HEK293T (cell line): ENCODE data around the gene SPIRE1.
"Not testable (repeated sequence)": the region's sequence is repeated elsewhere in the genome, so short reads cannot be mapped to it uniquely, and the experiment has no call there.

Experiments
- CTCF ChIA-PET: fragments of 350-600 bp; formaldehyde crosslinking; extraction: SDS; loops from one replicate; lab custom pipeline; 2021; ENCODE audit warnings: antibody characterized with exemption, inconsistent platforms; lab: Yijun Ruan, JAX
- POLR2A ChIA-PET: fragments of 350-600 bp; formaldehyde crosslinking; extraction: SDS; loops from one replicate; lab custom pipeline; 2020; ENCODE audit warnings: antibody characterized with exemption, inconsistent platforms; lab: Yijun Ruan, JAX
- DNase-seq: peaks from one replicate; pipeline ENCODE4 v3.0.0; 2012; ENCODE audit warnings: mixed read lengths; ENCODE audit errors: extremely low spot score
- ARNT ChIP-seq: fragments of 450-650 bp; IDR thresholded peaks from 2 replicates; pipeline ENCODE4 v1.6.1; 2017; ENCODE audit warnings: mild to moderate bottlenecking
- BHLHE40 ChIP-seq: fragments of 450-650 bp; IDR thresholded peaks from 2 replicates; pipeline ENCODE4 v1.6.1; 2016; ENCODE audit warnings: mild to moderate bottlenecking, moderate library complexity, borderline replicate concordance
- CTBP1 ChIP-seq: fragments of 450-650 bp; IDR thresholded peaks from 2 replicates; pipeline ENCODE4 v1.6.1; 2016; ENCODE audit warnings: borderline replicate concordance
- ELF4 ChIP-seq: fragments of 450-650 bp; IDR thresholded peaks from 2 replicates; pipeline ENCODE4 v1.6.1; 2017; ENCODE audit warnings: antibody characterized with exemption
- FOXA1 ChIP-seq: fragments of 450-650 bp; IDR thresholded peaks from 2 replicates; pipeline ENCODE4 v1.6.1; 2016; ENCODE audit warnings: mild to moderate bottlenecking
- FOXK2 ChIP-seq: fragments of 450-650 bp; IDR thresholded peaks from 2 replicates; pipeline ENCODE4 v1.6.1; 2016; ENCODE audit warnings: mild to moderate bottlenecking
- FOXM1 ChIP-seq: fragments of 450-650 bp; IDR thresholded peaks from 2 replicates; pipeline ENCODE4 v1.6.1; 2017; ENCODE audit warnings: mild to moderate bottlenecking, borderline replicate concordance
- HDGF ChIP-seq: fragments of 450-650 bp; IDR thresholded peaks from 2 replicates; pipeline ENCODE4 v1.6.1; 2017; ENCODE audit warnings: antibody characterized with exemption, borderline replicate concordance
- L3MBTL2 ChIP-seq: fragments of 450-650 bp; conservative IDR thresholded peaks from 2 replicates; pipeline ENCODE4 v1.6.1; 2016; ENCODE audit warnings: mild to moderate bottlenecking
- LEF1 ChIP-seq: fragments of 450-650 bp; IDR thresholded peaks from 2 replicates; pipeline ENCODE4 v1.6.1; 2017; ENCODE audit warnings: mild to moderate bottlenecking, borderline replicate concordance
- NFRKB ChIP-seq: fragments of 450-650 bp; IDR thresholded peaks from 2 replicates; pipeline ENCODE4 v1.6.1; 2016; ENCODE audit warnings: mild to moderate bottlenecking, moderate library complexity
- PKNOX1 ChIP-seq: fragments of 450-650 bp; IDR thresholded peaks from 2 replicates; pipeline ENCODE4 v1.6.1; 2016
- SP1 ChIP-seq: fragments of 450-650 bp; IDR thresholded peaks from 2 replicates; pipeline ENCODE4 v1.6.1; 2017
- SUZ12 ChIP-seq: fragments of 450-650 bp; IDR thresholded peaks from 2 replicates; pipeline ENCODE4 v1.6.1; 2016; ENCODE audit warnings: mild to moderate bottlenecking
- TARDBP ChIP-seq: fragments of 450-650 bp; IDR thresholded peaks from 2 replicates; pipeline ENCODE4 v1.6.1; 2016
- ZNF384 ChIP-seq: fragments of 450-650 bp; IDR thresholded peaks from 2 replicates; pipeline ENCODE4 v1.6.1; 2016

The SPIRE1 gene

GRCh38 chr18:12559319-12559718 lies 98.6 kb downstream of the SPIRE1 start:
- no peak for DNase-seq
- POLR2A ChIA-PET, result no interaction called here
- TF ChIP-seq HDGF, result no peak
- TF ChIP-seq SP1, result no peak
- TF ChIP-seq SUZ12, result no peak
- TF ChIP-seq L3MBTL2, result no peak
- TF ChIP-seq CTBP1, result no peak
- TF ChIP-seq FOXA1, result no peak
- TF ChIP-seq ELF4, result no peak
- TF ChIP-seq FOXK2, result no peak
- no peak for TF ChIP-seq ARNT
- TF ChIP-seq TARDBP, result no peak
- CTCF ChIA-PET, result no interaction called here

DNA sequence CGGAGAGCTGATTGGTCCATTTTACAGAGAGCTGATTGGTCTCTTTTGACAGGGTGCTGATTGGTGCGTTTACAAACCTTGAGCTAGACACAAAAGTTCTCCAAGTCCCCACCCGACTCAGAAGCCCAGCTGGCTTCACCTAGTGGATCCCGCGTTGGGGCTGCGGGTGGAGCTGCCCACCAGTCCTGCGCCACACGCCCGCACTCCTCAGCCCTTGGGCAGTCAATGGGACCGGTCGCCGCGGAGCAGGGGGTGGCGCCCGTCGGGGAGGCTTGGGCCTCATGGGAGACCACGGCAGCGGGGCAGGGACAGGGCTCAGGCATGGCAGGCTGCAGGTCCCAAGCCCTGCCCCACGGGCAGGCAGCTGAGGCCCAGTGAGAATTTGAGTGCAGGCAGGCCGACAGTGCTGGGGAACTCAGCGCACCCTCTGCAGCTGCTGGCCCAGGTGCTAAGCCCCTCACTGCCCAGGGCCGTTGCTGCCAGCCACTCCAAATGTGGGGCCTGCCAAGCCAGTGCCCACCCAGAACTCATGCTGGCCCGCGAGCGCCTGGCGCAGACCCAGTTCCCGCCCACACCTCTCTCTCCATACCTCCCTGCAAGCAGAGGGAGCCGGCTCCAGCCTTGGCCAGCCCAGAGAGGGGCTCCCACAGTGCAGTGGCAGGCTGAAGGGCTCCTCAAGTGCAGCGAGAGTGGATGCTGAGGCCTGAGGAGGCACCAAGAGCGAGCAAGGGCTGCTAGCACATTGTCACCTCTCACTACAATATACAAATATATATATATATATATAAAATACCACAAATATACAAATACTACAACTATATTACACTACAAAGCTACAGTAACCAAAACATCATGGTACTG lies 100.7 kb downstream of the SPIRE1 start:
- CTCF ChIA-PET, result no interaction called here
- no peak for DNase-seq
- no peak for TF ChIP-seq FOXM1
- TF ChIP-seq FOXA1, result no peak
- no peak for TF ChIP-seq ZNF384
- TF ChIP-seq ELF4, result no peak
- TF ChIP-seq LEF1, result no peak
- TF ChIP-seq TARDBP, result no peak
- no peak for TF ChIP-seq PKNOX1
- no peak for TF ChIP-seq BHLHE40
- no peak for TF ChIP-seq FOXK2
- TF ChIP-seq ARNT, result no peak
- no peak for TF ChIP-seq L3MBTL2
- no peak for TF ChIP-seq NFRKB
- TF ChIP-seq CTBP1, result no peak
- POLR2A ChIA-PET, result no interaction called here

DNA sequence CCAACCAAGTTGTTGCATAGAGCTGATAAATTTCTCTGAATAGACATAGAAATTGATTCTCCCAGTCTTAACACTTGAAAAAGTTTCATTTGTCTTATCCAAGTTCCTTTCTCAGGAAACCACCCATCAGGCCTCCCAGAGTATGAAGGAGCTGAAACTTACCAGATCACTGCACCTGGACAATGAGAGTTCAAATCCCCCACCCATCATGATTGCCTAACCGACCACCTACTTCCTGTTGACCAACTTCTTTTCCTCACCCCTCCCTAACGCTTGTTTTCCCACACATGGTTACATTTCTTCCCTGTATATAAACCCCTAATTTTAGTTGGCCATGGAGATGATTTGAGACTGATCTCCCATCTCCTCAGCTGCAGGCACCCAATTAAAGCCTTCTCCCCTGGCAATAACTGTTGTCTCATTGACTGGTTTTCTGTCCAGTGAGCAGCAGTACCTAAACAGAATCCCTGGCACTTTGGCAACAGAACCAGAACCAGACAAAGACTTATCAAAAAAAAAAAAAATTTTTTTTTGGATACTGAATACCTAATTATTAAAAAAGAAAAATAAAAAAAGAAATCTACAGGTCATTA lies 103.0 kb downstream of the SPIRE1 start:
- no peak for DNase-seq
- TF ChIP-seq ELF4 (no peak), L3MBTL2 (no peak), FOXA1 (no peak), SUZ12 (no peak), ZNF384 (no peak), HDGF (no peak), SP1 (no peak), PKNOX1 (no peak), FOXM1 (no peak), ARNT (no peak), TARDBP (no peak), CTBP1 (no peak), NFRKB (no peak)
- CTCF ChIA-PET, result no interaction called here
- POLR2A ChIA-PET, result no interaction called here

- no peak for DNase-seq
- TF ChIP-seq FOXK2 (no peak), FOXM1 (no peak), FOXA1 (no peak)
- CTCF ChIA-PET, result no interaction called here
- POLR2A ChIA-PET, result no interaction called here
Observed at GRCh38 chr18:12552879-12553242, 105.0 kb downstream of the SPIRE1 start.

DNA sequence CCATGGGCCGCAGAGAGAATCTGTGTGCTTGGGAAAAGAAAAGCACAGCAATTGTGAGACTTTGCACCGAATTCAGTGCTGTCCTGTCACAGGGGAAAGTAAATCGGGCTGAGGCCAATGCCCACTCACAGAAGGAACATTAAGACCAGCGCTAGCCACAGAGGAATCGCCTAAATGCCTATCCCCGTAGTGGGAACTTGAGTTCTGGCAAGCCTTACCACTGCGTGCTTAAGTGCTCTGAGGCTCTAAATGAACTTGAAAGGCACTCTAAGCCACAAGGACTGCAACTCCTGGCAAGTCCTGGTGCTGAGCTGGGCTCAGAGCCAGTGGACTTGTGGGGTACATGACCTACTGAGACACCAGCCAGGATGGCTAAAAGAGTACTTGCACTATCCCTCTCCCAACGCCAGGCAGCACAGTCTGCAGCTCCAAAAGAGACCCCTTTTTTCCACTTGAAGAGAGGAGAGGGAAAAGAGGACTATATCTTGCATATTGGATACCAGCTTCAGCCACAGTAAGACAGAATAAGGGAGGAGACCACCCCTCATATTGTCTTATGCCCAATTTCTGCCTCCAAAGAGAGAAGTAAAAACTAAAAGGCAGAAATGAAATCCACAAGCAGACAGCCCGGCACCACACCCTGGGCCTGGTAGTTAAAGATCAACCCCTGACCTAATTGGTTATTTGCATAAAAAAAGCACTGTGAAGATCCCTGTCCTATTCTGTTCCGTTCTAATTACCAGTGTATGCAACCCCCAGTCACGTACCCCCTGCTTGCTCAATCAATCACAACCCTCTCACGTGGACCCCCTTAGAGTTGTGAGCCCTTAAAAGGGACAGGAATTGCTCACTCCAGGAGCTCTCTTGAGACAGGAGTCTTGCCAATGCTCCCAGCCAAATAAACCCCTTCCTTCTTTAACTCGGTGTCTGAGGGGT lies 105.7 kb downstream of the SPIRE1 start:
- POLR2A ChIA-PET, CTCF ChIA-PET, DNase-seq: not testable (repeated sequence)

- POLR2A ChIA-PET, DNase-seq, CTCF ChIA-PET: not testable (repeated sequence)
Observed at GRCh38 chr18:12551466-12551865, 106.4 kb downstream of the SPIRE1 start.

- ChIA-PET CTCF (no interaction called here), POLR2A (no interaction called here)
- no peak for DNase-seq
- no peak for TF ChIP-seq SUZ12
- no peak for TF ChIP-seq ELF4
- TF ChIP-seq ARNT, result no peak
- TF ChIP-seq PKNOX1, result no peak
- no peak for TF ChIP-seq FOXM1
- TF ChIP-seq LEF1, result no peak
- TF ChIP-seq HDGF, result no peak
- TF ChIP-seq SP1, result no peak
- no peak for TF ChIP-seq FOXK2
- no peak for TF ChIP-seq L3MBTL2
- TF ChIP-seq ZNF384, result no peak
- TF ChIP-seq BHLHE40, result no peak
- TF ChIP-seq NFRKB, result no peak
- no peak for TF ChIP-seq CTBP1
- TF ChIP-seq TARDBP, result no peak
- no peak for TF ChIP-seq FOXA1
Observed at GRCh38 chr18:12543697-12544096, 114.2 kb downstream of the SPIRE1 start.
